SK-N-MC (cell line): Measurements from ENCODE around the gene GJA4.

Experiments used
- EZH2 ChIP-seq: fragments of 200-600 bp; sonication (generic); IDR thresholded peaks from one replicate; pipeline ENCODE4 v1.6.1; 2017; ENCODE audit warnings: antibody characterized with exemption
- FOXP2 ChIP-seq: optimal IDR thresholded peaks from 2 replicates; pipeline ENCODE3; 2011; ENCODE audit warnings: mild to moderate bottlenecking, moderate library complexity; ENCODE audit not compliant: insufficient read depth; ENCODE audit errors: extremely low read length, control extremely low read depth
- POLR2AphosphoS5 ChIP-seq: IDR thresholded peaks from 2 replicates; pipeline ENCODE4 v1.6.1; 2012; ENCODE audit warnings: mild to moderate bottlenecking, low read depth, low read length, borderline replicate concordance

GRCh38 chr1:34828611-34829010 is 35.8 kb downstream of the GJA4 start:
- TF ChIP-seq POLR2AphosphoS5 (no peak), EZH2 (no peak), FOXP2 (no peak)
